Omental fat pad (tissue), 4 donors: ENCODE measurements around the gene KCNA3. TPM values are rescaled to one million over a fixed set of nuclear protein-coding genes. Genes with fewer than 3 reads are reported as not detected.

Experiments used
- ATAC-seq: fragments of 150-250 bp; one replicate; pipeline ENCODE4 v1.9.1; 2016; ENCODE audit warnings: mild to moderate bottlenecking, moderate library complexity; ENCODE audit not compliant: low FRiP score
- DNase-seq: peaks from one replicate; pipeline ENCODE4 v3.0.0-alpha.2; 2019; ENCODE audit warnings: low spot score
- CTCF ChIP-seq, 3 donors: fragments of 450-650 bp; IDR thresholded peaks; one replicate each; pipeline ENCODE4 v1.5.1; 2016 to 2017; ENCODE audit warnings: antibody characterized with exemption in 3 of 3, mild to moderate bottlenecking in 3 of 3, moderate library complexity in 2 of 3
- total RNA-seq, 4 donors: library from RNA; depleted of rRNA; stranded (reverse); fragments of >200 nt; gene quantifications; one replicate each; pipeline ENCODE4 v1.1.0, GENCODE V29; 2016

KCNA3 gene
- total RNA-seq, 4 donors from 2014 or later: 1.2 to 5.3 (median 3.3) TPM

- TF ChIP-seq CTCF (IDR thresholded peaks at IDR 0.05): no peak
- DNase-seq (no peak), ATAC-seq (no peak)
These were observed 35.6 kb upstream of the KCNA3 start for GRCh38 chr1:110710314-110710713.

- no peak for TF ChIP-seq CTCF (IDR thresholded peaks at IDR 0.05)
- ATAC-seq: no peak
- no peak for DNase-seq
These were observed 34.3 kb upstream of the KCNA3 start for GRCh38 chr1:110708974-110709440.

GRCh38 chr1:110707232-110707631 lies 32.5 kb upstream of the KCNA3 start:
- DNase-seq (no peak), ATAC-seq (no peak)
- TF ChIP-seq CTCF (IDR thresholded peaks at IDR 0.05): no peak

GRCh38 chr1:110706621-110707020 lies 31.9 kb upstream of the KCNA3 start:
- TF ChIP-seq CTCF (IDR thresholded peaks at IDR 0.05): no peak
- DNase-seq (no peak), ATAC-seq (no peak)

- TF ChIP-seq CTCF (IDR thresholded peaks at IDR 0.05): no peak
- ATAC-seq (no peak), DNase-seq (no peak)
These were observed 27.5 kb upstream of the KCNA3 start for GRCh38 chr1:110702260-110702659.

- no peak for ATAC-seq
- no peak for DNase-seq
- no peak for TF ChIP-seq CTCF (IDR thresholded peaks at IDR 0.05)
These were observed 26.0 kb upstream of the KCNA3 start for GRCh38 chr1:110700767-110701166.

- no peak for DNase-seq
- no peak for ATAC-seq
- no peak for TF ChIP-seq CTCF (IDR thresholded peaks at IDR 0.05)
These were observed 22.9 kb upstream of the KCNA3 start for GRCh38 chr1:110697606-110698005.
